GM12878 (cell line): ENCODE measurements around the gene HNRNPA2B1. TPM values are rescaled to one million over a fixed set of nuclear protein-coding genes. Genes with fewer than 3 reads are reported as not detected.

Experiments
- ATAC-seq: fragments of 200-7000 bp; cut with Tn5 transposase; 3 replicates; pipeline ENCODE4 v1.9.1; 2020; ENCODE audit warnings: mild to moderate bottlenecking, moderate library complexity
- BruUV-seq: library from RNA; stranded (reverse); fragments of 400-500 nt; replicated peaks from 2 replicates; lab custom pipeline; 2021; lab: Mats Ljungman, UMichigan
- CTCF ChIA-PET: fragments of 300-600 bp; sonication (Branson Sonifier 250); formaldehyde crosslinking; extraction: SDS; loops from one replicate; lab custom pipeline; 2021; ENCODE audit warnings: inconsistent platforms; lab: Yijun Ruan, JAX
- POLR2A ChIA-PET: fragments of 350-600 bp; formaldehyde crosslinking; extraction: SDS; loops from one replicate; lab custom pipeline; 2021; ENCODE audit warnings: inconsistent platforms; lab: Charles Lee
- RAD21 ChIA-PET: fragments of 300-600 bp; sonication (Branson Sonifier 250); formaldehyde crosslinking; loops from one replicate; lab custom pipeline; 2023; ENCODE audit warnings: antibody characterized with exemption; ENCODE audit not compliant: unreplicated experiment; lab: Charles Lee
- SMC1A ChIA-PET: fragments of 300-600 bp; sonication (Branson Sonifier 250); formaldehyde crosslinking; loops from one replicate; lab custom pipeline; 2023; ENCODE audit not compliant: unreplicated experiment, uncharacterized antibody; lab: Charles Lee
- DNase-seq: peaks from one replicate; pipeline ENCODE4 v3.0.0-alpha.2; 2011; ENCODE audit warnings: low read depth, low spot score
- FAIRE-seq: peaks from 3 replicates; lab custom pipeline; 2011; peaks lifted over from hg19 to GRCh38; lab: Jason Lieb, UNC
- H2AFZ ChIP-seq: 2 replicates; pipeline ENCODE4 v1.6.0; 2011; ENCODE audit warnings: low read depth, low read length, control low read depth; ENCODE audit not compliant: control insufficient read depth
- H3K27ac ChIP-seq: 2 replicates; pipeline ENCODE4 v1.5.1; 2011; ENCODE audit warnings: control low read depth; ENCODE audit not compliant: control insufficient read depth, insufficient read depth
- H3K27me3 ChIP-seq, 2 experiments: replicated peaks in 1 of 2; 2 replicates each; pipeline versions ENCODE4 v1.6.0 to v1.6.1; 2011; ENCODE audit warnings: low read length in 1 of 2; ENCODE audit not compliant: control insufficient read depth in 2 of 2, insufficient read depth in 2 of 2
- H3K36me3 ChIP-seq, 2 experiments: 2 replicates each; pipeline ENCODE4 v1.5.1; 2011; ENCODE audit warnings: low read length in 1 of 2; ENCODE audit not compliant: control insufficient read depth in 2 of 2, insufficient read depth in 2 of 2
- H3K4me1 ChIP-seq: 2 replicates; pipeline ENCODE4 v1.6.1; 2011; ENCODE audit warnings: mild to moderate bottlenecking, low read length, moderate library complexity, mixed read lengths; ENCODE audit not compliant: control insufficient read depth, insufficient read depth
- H3K4me2 ChIP-seq: 2 replicates; pipeline ENCODE4 v1.6.0; 2011; ENCODE audit warnings: control low read depth; ENCODE audit not compliant: control insufficient read depth, insufficient read depth
- H3K4me3 ChIP-seq: fragments of 200-600 bp; sonication (generic); 2 replicates; pipeline ENCODE4 v1.5.1; 2016
- H3K79me2 ChIP-seq: 2 replicates; pipeline ENCODE4 v1.6.0; 2011; ENCODE audit warnings: low read length; ENCODE audit not compliant: control insufficient read depth, insufficient read depth
- H3K9ac ChIP-seq: 2 replicates; pipeline ENCODE4 v1.8.0; 2011; ENCODE audit warnings: low read length, control low read depth, mixed read lengths; ENCODE audit not compliant: control insufficient read depth, insufficient read depth
- H3K9me3 ChIP-seq: replicated peaks from 3 replicates; pipeline ENCODE4 v1.5.1; 2011; ENCODE audit warnings: mild to moderate bottlenecking, low read length; ENCODE audit not compliant: control insufficient read depth, insufficient read depth
- H4K20me1 ChIP-seq: 2 replicates; pipeline ENCODE4 v1.6.0; 2011; ENCODE audit not compliant: control insufficient read depth, insufficient read depth
- CHD4 ChIP-seq: fragments of 200-600 bp; sonication (generic); IDR thresholded peaks from 2 replicates; pipeline ENCODE4 v1.6.1; 2016; ENCODE audit warnings: mild to moderate bottlenecking
- EP300 ChIP-seq, 2 experiments: fragments of 150-350 bp in 1 of 2; IDR thresholded peaks; 2 replicates each; pipeline ENCODE4 v1.6.1; 2011 to 2012; ENCODE audit warnings: low read depth in 2 of 2, low read length in 2 of 2, borderline replicate concordance in 1 of 2, improper control_type of control experiment in 1 of 2, inconsistent platforms in 1 of 2; ENCODE audit not compliant: control insufficient read depth in 1 of 2
- IKZF2 ChIP-seq, 2 experiments: fragments of 450-650 bp; IDR thresholded peaks; 2 replicates each; pipeline ENCODE4 v1.6.1; 2017; ENCODE audit warnings: mild to moderate bottlenecking in 2 of 2, moderate library complexity in 2 of 2
- MTA3 ChIP-seq: IDR thresholded peaks from 2 replicates; pipeline ENCODE4 v1.6.1; 2012; ENCODE audit warnings: low read length, inconsistent platforms, borderline replicate concordance
- PRDM15 ChIP-seq: fragments of 450-650 bp; formaldehyde crosslinking; IDR thresholded peaks from 2 replicates; pipeline ENCODE4 v1.4.0; 2020; ENCODE audit warnings: mild to moderate bottlenecking, moderate library complexity
- RCOR1 ChIP-seq: conservative IDR thresholded peaks from 2 replicates; pipeline ENCODE4 v1.6.1; 2012; ENCODE audit warnings: low read depth, low read length, improper control_type of control experiment
- SREBF2 ChIP-seq: IDR thresholded peaks from 2 replicates; pipeline ENCODE4 v1.6.1; 2012; ENCODE audit warnings: mild to moderate bottlenecking, low read length
- STAT1 ChIP-seq: fragments of 450-650 bp; conservative IDR thresholded peaks from 2 replicates; pipeline ENCODE4 v1.6.1; 2014; ENCODE audit warnings: antibody characterized with exemption, mild to moderate bottlenecking
- WGBS: methylation state at CpG from one replicate; pipeline ENCODE4 v1.1.6; 2016; ENCODE audit warnings: low lambda C conversion rate; ENCODE audit not compliant: insufficient replicate concordance, insufficient coverage; ENCODE audit errors: missing lambda C conversion rate; 5-methylcytosine and 5-hydroxymethylcytosine counted together
- in situ Hi-C: fragments of 300-500 bp; cut with MboI; formaldehyde crosslinking; loops from 9 replicates; pipeline ENCODE4 v1.14.3; 2018; ENCODE audit warnings: mixed read lengths
- intact Hi-C: fragments of 100-400 bp; cut with micrococcal nuclease; formaldehyde crosslinking; loops from one replicate; pipeline ENCODE4 v1.14.2; 2022; ENCODE audit not compliant: unreplicated experiment
- polyA plus RNA-seq, 11 experiments: library from polyadenylated mRNA; depleted of rRNA in 4 of 11; unstranded in 6 of 11; stranded (reverse) in 5 of 11; fragments of >200 nt; fragmentation: Nextera tagmentation in 4 of 11; fragmentation: Illumina TruSeq in 1 of 11; extraction: Ambion mirVana in 4 of 11; extraction: Trizol in 1 of 11; gene quantifications; 1 replicate in 1 of 11; 2 replicates in 10 of 11; pipeline versions ENCODE4 v1.2.1 to v1.2.3, GENCODE V29; 2011 to 2016; ENCODE audit warnings: inconsistent platforms in 2 of 11, missing spikeins in 2 of 11, low read depth in 1 of 11
- total RNA-seq, 4 experiments: library from RNA; depleted of rRNA in 3 of 4; stranded (reverse); fragments of >200 nt in 3 of 4; fragmentation: Illumina TruSeq in 1 of 4; extraction: Trizol in 1 of 4; gene quantifications; 2 replicates each; pipeline versions ENCODE4 v1.2.1 to v1.2.3, GENCODE V29; 2013 to 2021
- TF ChIP-seq, protein P1 (sequence below): fragments of 150-350 bp; IDR thresholded peaks from 2 replicates; pipeline ENCODE4 v1.6.1; 2016; ENCODE audit warnings: low read depth, low read length
- TF ChIP-seq, protein P2 (sequence below): IDR thresholded peaks from 2 replicates; pipeline ENCODE4 v1.6.1; 2011; ENCODE audit warnings: low read depth, low read length, improper control_type of control experiment, borderline replicate concordance
- TF ChIP-seq, protein P3 (sequence below): fragments of 450-650 bp; formaldehyde crosslinking; IDR thresholded peaks from 2 replicates; pipeline ENCODE4 v1.4.0; 2022; ENCODE audit warnings: mild to moderate bottlenecking, moderate library complexity

HNRNPA2B1 gene
- total and polyA plus RNA-seq, 10 of the 15 experiments (the other 5 are each of a cell fraction or from before 2014, with no cell fraction given) = 295 to 1,396 (median 932) TPM

DNA sequence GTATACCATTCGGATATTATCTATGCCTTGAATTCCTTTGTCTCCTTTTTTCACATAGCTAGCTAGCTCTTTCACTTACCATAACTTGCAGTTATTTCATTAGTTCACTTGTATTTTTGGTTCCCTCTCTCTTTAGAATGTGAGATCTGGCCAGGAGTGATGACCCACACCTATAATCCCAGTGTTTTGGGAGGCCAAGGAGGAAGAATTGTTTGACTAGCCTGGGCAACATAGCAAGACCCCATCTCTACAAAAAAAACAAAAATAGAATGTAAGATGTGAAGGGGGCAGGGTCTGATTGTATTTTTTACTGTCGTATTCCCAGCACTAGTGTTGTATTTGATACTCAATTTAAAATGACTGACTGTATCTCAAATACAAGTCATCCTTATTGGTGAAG lies 28.9 kb downstream of the HNRNPA2B1 start (continued):
- TF ChIP-seq PRDM15 (CRISPR knock-in tag) (no peak), CHD4 (no peak), SREBF2 (no peak), IKZF2 (IDR thresholded peaks at IDR 0.05) (no peak)

GRCh38 chr7:26170663-26171062 lies 29.9 kb downstream of the HNRNPA2B1 start:
- Histone ChIP-seq H3K4me1 (peaks cover 17% of the 10 kb centered on the region), H3K4me2 (no peak overlapping the region), H3K79me2 (peaks cover 28% of the 10 kb centered on the region), H3K9me3 (no peaks in the 10 kb centered on the region), H3K27ac (no peak overlapping the region), H3K27me3 (no peaks in the 10 kb centered on the region), H3K9ac (no peak overlapping the region), H3K36me3 (peaks cover 2 to 3% of the 10 kb centered on the region in 2 experiments; a peak in 3 of 4 replicates), H2AFZ (no peak overlapping the region), H3K4me3 (no peak overlapping the region), H4K20me1 (no peaks in the 10 kb centered on the region)
- FAIRE-seq (no peak), ATAC-seq (no peak), DNase-seq (no peak)
- POLR2A ChIA-PET = interaction anchor here (0.9 to 1.7 kb wide), 4 partner anchors 10 to 28 kb away, joined by 3 to 5 read pairs (median 4); no protein-coding TSS in a partner anchor
- intact Hi-C loops (no loop called here), in situ Hi-C loops (no loop called here)
- 100% methylated on average over 1 of the region's 1 CpG for WGBS
- BruUV-seq = no TSS peak
- CTCF ChIA-PET = interaction anchor here (1.3 to 1.5 kb wide), 2 partner anchors 28 to 80 kb away, joined by 5 read pairs; no protein-coding TSS in a partner anchor
- RAD21 ChIA-PET = no interaction called here
- SMC1A ChIA-PET = interaction anchor here (0.7 to 5.4 kb wide), 7 partner anchors 10 to 278 kb away, joined by 3 to 50 read pairs (median 4); no protein-coding TSS in a partner anchor
- TF ChIP-seq, protein P1, sequence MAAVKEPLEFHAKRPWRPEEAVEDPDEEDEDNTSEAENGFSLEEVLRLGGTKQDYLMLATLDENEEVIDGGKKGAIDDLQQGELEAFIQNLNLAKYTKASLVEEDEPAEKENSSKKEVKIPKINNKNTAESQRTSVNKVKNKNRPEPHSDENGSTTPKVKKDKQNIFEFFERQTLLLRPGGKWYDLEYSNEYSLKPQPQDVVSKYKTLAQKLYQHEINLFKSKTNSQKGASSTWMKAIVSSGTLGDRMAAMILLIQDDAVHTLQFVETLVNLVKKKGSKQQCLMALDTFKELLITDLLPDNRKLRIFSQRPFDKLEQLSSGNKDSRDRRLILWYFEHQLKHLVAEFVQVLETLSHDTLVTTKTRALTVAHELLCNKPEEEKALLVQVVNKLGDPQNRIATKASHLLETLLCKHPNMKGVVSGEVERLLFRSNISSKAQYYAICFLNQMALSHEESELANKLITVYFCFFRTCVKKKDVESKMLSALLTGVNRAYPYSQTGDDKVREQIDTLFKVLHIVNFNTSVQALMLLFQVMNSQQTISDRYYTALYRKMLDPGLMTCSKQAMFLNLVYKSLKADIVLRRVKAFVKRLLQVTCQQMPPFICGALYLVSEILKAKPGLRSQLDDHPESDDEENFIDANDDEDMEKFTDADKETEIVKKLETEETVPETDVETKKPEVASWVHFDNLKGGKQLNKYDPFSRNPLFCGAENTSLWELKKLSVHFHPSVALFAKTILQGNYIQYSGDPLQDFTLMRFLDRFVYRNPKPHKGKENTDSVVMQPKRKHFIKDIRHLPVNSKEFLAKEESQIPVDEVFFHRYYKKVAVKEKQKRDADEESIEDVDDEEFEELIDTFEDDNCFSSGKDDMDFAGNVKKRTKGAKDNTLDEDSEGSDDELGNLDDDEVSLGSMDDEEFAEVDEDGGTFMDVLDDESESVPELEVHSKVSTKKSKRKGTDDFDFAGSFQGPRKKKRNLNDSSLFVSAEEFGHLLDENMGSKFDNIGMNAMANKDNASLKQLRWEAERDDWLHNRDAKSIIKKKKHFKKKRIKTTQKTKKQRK = no peak
- TF ChIP-seq STAT1 (no peak), EP300 (IDR thresholded peaks at IDR 0.05; ENCODE audit: borderline replicate concordance in 1 of 2, control insufficient read depth in 1 of 2, low read depth in 2 of 2, low read length in 2 of 2) (no peak), MTA3 (no peak), RCOR1 (no peak)
- TF ChIP-seq, protein P2, sequence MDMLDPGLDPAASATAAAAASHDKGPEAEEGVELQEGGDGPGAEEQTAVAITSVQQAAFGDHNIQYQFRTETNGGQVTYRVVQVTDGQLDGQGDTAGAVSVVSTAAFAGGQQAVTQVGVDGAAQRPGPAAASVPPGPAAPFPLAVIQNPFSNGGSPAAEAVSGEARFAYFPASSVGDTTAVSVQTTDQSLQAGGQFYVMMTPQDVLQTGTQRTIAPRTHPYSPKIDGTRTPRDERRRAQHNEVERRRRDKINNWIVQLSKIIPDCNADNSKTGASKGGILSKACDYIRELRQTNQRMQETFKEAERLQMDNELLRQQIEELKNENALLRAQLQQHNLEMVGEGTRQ = no peak
- TF ChIP-seq, protein P3, sequence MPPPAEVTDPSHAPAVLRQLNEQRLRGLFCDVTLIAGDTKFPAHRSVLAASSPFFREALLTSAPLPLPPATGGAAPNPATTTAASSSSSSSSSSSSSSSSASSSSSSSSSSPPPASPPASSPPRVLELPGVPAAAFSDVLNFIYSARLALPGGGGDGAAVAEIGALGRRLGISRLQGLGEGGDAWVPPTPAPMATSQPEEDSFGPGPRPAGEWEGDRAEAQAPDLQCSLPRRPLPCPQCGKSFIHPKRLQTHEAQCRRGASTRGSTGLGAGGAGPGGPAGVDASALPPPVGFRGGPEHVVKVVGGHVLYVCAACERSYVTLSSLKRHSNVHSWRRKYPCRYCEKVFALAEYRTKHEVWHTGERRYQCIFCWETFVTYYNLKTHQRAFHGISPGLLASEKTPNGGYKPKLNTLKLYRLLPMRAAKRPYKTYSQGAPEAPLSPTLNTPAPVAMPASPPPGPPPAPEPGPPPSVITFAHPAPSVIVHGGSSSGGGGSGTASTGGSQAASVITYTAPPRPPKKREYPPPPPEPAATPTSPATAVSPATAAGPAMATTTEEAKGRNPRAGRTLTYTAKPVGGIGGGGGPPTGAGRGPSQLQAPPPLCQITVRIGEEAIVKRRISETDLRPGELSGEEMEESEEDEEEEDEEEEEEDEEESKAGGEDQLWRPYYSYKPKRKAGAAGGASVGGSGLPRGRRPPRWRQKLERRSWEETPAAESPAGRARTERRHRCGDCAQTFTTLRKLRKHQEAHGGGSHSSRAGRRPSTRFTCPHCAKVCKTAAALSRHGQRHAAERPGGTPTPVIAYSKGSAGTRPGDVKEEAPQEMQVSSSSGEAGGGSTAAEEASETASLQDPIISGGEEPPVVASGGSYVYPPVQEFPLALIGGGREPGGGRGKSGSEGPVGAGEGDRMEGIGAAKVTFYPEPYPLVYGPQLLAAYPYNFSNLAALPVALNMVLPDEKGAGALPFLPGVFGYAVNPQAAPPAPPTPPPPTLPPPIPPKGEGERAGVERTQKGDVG (CRISPR knock-in tag) = no peak
